Heart left ventricle (tissue), 16 donors: Measurements from ENCODE around the gene RPGRIP1L. TPM values are rescaled to one million over a fixed set of nuclear protein-coding genes. Genes with fewer than 3 reads are reported as not detected.

Experiments used
- ATAC-seq, 4 donors: fragments of 200-7000 bp; cut with Tn5 transposase; one replicate each; pipeline ENCODE4 v1.9.1; 2020 to 2022; ENCODE audit warnings: moderate library complexity in 4 of 4, mild to moderate bottlenecking in 3 of 4, moderate number of reproducible peaks in 1 of 4
- DNase-seq, 5 donors: peaks; one replicate each; pipeline ENCODE4 v3.0.0-alpha.2; 2020
- H3K27ac ChIP-seq, 12 donors: fragments of 200-600 bp; sonication (generic) in 4 of 12; one replicate each; pipeline versions ENCODE4 v1.5.0 to v1.8.0; 2016 to 2022; ENCODE audit warnings: mild to moderate bottlenecking in 2 of 12
- H3K27me3 ChIP-seq, 9 donors: fragments of 200-600 bp; sonication (generic) in 2 of 9; one replicate each; pipeline versions ENCODE4 v1.5.1 to v1.8.0; 2016 to 2022; ENCODE audit warnings: mild to moderate bottlenecking in 3 of 9
- H3K36me3 ChIP-seq, 9 donors: fragments of 200-600 bp; sonication (generic) in 2 of 9; one replicate each; pipeline versions ENCODE4 v1.5.0 to v1.8.0; 2018 to 2022; ENCODE audit warnings: mild to moderate bottlenecking in 2 of 9
- H3K4me1 ChIP-seq, 12 donors: fragments of 200-600 bp; sonication (generic) in 4 of 12; one replicate each; pipeline versions ENCODE4 v1.5.0 to v1.8.0; 2016 to 2022; ENCODE audit warnings: mild to moderate bottlenecking in 3 of 12
- H3K4me3 ChIP-seq, 12 donors: fragments of 200-600 bp; sonication (generic) in 4 of 12; one replicate each; pipeline versions ENCODE4 v1.5.0 to v1.8.0; 2017 to 2022; ENCODE audit warnings: mild to moderate bottlenecking in 9 of 12, moderate library complexity in 4 of 12
- H3K9me3 ChIP-seq, 12 donors: fragments of 200-600 bp; sonication (generic) in 4 of 12; one replicate each; pipeline versions ENCODE4 v1.5.0 to v1.8.0; 2016 to 2022; ENCODE audit warnings: mild to moderate bottlenecking in 1 of 12
- POLR2A ChIP-seq, 2 donors: fragments of 450-650 bp; IDR thresholded peaks; one replicate each; pipeline ENCODE4 v1.6.1; 2017; ENCODE audit warnings: antibody characterized with exemption in 2 of 2, mild to moderate bottlenecking in 2 of 2, moderate library complexity in 2 of 2
- WGBS, 4 donors: extraction: QIAGEN DNeasy Blood & Tissue Kit in 2 of 4; methylation state at CpG; one replicate each; pipeline versions ENCODE4 v1.1.5 to v1.1.7; 2013 to 2018; 5-methylcytosine and 5-hydroxymethylcytosine counted together
- intact Hi-C, 10 donors: fragments of 100-400 bp; cut with DNase I; formaldehyde crosslinking; loops; one replicate each; pipeline versions ENCODE4 v1.11.1 to v1.14.2; 2022
- polyA plus RNA-seq, 2 donors: library from polyadenylated mRNA; stranded (reverse); fragments of 200-250 nt; gene quantifications; one replicate each; pipeline ENCODE4 v1.2.3, GENCODE V29; 2013
- total RNA-seq, 9 donors: library from RNA; depleted of rRNA in 2 of 9; stranded (reverse); fragments of >200 nt in 2 of 9; fragmentation: NEBNext Ultra II Directional in 3 of 9; extraction: Animal tissue kit (Norgen Biotek cat#: 25700) in 3 of 9; gene quantifications; one replicate each; pipeline versions ENCODE4 v1.1.0 to v1.2.4, GENCODE V29; 2016 to 2023
- TF ChIP-seq, protein P1 (sequence below), 12 donors: fragments of 200-600 bp; sonication (generic) in 4 of 12; IDR thresholded peaks; one replicate each; pipeline versions ENCODE4 v1.5.0 to v1.8.0; 2018 to 2022; ENCODE audit warnings: antibody characterized with exemption in 12 of 12, mild to moderate bottlenecking in 5 of 12
- donor health status: ischemic (EF 13 %, LVEDD 7.1; RV severe dilation, severe dysfunction).
- donor health status: healthy with polysubstance abuse.
- donor health status: DM: no; HTN: yes; CAD: no.
- donor health status: DM: no; HTN: no; CAD: no.
- donor health status: ischemic (EF 25% LVEDD 6.9; RV normal size, moderate dysfunction).
- donor health status: ischemic (EF 25% LVEDD 5.7; RV mildly dilated, moderate dysfunction).
- donor health status: healthy.
- donor health status: DM: yes; HTN: yes; CAD: no.
- donor health status: ischemic (EF 35%, LVEDD 5.7; RV mildly dilated, moderate dysfunction).
- donor health status: nonischemic (EF 11% LVEDD 7.7; RV severe dilation, severe dysfunction).
- donor health status: DM: yes; HTN: yes; CAD: no.
- donor health status: PGD.
- donor health status: ischemic (EF 29% LVEDD 5.4; RV normal size, mild dysfunction).
- donor health status: nonischemic (EF 23%, LVEDD 6.1; RV moderate dilation, normal function).

RPGRIP1L gene
- total and polyA plus RNA-seq, 11 donors, result 0.69 to 4.6 (median 2.3) TPM

DNA sequence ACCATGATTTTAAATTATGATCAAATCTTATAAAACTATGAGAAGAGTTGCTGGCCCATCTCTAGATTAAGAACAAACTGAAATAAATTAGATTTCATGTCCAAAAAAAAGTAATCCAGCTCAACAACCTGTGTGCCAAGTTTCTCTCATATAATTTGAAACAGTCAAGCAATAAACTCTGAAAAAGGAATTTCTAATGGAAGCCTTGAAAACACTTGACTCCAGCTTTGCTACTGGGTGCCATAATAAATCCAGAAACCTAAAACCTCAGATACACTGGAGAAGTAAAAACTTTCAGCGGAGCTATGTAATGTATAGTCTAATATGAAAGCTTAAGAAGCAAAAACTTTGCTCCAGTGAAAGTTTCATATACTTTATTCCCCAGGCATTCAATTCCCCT is 25.5 kb downstream of the RPGRIP1L start:
- WGBS, 4 donors, result 94 to 100% (median 97%) methylated on average over 1 of the region's 1 CpG
- no peak for TF ChIP-seq POLR2A (IDR thresholded peaks at IDR 0.05)
- TF ChIP-seq, protein P1, sequence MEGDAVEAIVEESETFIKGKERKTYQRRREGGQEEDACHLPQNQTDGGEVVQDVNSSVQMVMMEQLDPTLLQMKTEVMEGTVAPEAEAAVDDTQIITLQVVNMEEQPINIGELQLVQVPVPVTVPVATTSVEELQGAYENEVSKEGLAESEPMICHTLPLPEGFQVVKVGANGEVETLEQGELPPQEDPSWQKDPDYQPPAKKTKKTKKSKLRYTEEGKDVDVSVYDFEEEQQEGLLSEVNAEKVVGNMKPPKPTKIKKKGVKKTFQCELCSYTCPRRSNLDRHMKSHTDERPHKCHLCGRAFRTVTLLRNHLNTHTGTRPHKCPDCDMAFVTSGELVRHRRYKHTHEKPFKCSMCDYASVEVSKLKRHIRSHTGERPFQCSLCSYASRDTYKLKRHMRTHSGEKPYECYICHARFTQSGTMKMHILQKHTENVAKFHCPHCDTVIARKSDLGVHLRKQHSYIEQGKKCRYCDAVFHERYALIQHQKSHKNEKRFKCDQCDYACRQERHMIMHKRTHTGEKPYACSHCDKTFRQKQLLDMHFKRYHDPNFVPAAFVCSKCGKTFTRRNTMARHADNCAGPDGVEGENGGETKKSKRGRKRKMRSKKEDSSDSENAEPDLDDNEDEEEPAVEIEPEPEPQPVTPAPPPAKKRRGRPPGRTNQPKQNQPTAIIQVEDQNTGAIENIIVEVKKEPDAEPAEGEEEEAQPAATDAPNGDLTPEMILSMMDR (IDR thresholded peaks at IDR 0.05), result no peak
- no peaks in the 10 kb centered on the region for H3K4me1 ChIP-seq
- intact Hi-C loops, result no loop called here
- H3K4me3 ChIP-seq, result no peak overlapping the region
- H3K27ac ChIP-seq, result no peak overlapping the region
- no peaks in the 10 kb centered on the region for H3K9me3 ChIP-seq
- DNase-seq (no peak), ATAC-seq (no peak)
- no peaks in the 10 kb centered on the region for H3K27me3 ChIP-seq
- peaks cover 0 to under 1% (median 0%) of the 10 kb centered on the region in 9 donors for H3K36me3 ChIP-seq

DNA sequence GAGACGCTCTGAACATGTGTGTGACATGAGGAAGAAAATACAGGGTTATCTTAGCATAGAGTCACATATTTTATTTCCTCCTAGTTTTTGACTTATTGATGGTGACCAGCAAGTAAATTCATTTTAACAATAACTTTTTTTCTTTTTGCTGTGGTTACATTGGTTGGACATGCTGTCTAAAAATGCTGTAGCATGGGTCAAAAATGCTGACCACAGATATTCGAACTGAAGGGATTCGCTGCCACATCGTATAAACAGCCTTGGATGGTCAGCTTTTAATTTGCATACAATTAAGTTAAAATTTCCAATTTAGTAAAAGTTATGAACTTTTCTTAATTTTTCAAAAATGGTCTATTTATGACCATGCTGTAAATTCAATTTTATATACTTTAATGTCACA is 30.5 kb downstream of the RPGRIP1L start:
- no peak overlapping the region for H3K27ac ChIP-seq
- WGBS, 4 donors, result 96 to 98% (median 97%) methylated on average over 4 of the region's 4 CpGs
- no peaks in the 10 kb centered on the region for H3K4me1 ChIP-seq
- H3K9me3 ChIP-seq, result no peaks in the 10 kb centered on the region
- H3K27me3 ChIP-seq, result no peaks in the 10 kb centered on the region
- intact Hi-C loops, result no loop called here
- TF ChIP-seq, protein P1 (IDR thresholded peaks at IDR 0.05), result no peak
- TF ChIP-seq POLR2A (IDR thresholded peaks at IDR 0.05), result no peak
- H3K4me3 ChIP-seq, result no peak overlapping the region
- ATAC-seq (no peak), DNase-seq (no peak)
- H3K36me3 ChIP-seq, result no peaks in the 10 kb centered on the region

DNA sequence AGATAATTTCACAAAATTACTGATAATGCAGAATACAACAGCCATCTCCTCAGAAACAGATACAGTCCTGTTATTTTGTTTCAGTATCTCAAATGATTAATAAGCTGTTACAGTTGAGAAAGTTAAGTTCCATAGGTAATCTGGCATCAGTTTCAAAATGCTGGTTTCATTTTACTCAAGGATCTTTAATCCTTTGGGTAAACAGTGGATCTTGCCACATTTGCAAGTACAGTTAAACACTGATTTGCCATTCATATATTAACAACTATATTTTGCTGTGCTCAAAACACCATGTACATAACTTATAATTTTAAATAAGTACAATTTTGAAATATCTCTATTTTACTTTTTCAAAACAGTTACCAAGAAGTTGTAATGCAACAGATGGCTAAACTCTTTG is 31.2 kb downstream of the RPGRIP1L start:
- TF ChIP-seq POLR2A (IDR thresholded peaks at IDR 0.05), result no peak
- TF ChIP-seq, protein P1 (IDR thresholded peaks at IDR 0.05), result no peak
- Histone ChIP-seq H3K4me3 (no peak overlapping the region), H3K27me3 (no peaks in the 10 kb centered on the region), H3K27ac (no peak overlapping the region), H3K4me1 (no peaks in the 10 kb centered on the region), H3K36me3 (no peaks in the 10 kb centered on the region), H3K9me3 (no peaks in the 10 kb centered on the region)
- intact Hi-C loops, result no loop called here
- DNase-seq (no peak), ATAC-seq (no peak)

DNA sequence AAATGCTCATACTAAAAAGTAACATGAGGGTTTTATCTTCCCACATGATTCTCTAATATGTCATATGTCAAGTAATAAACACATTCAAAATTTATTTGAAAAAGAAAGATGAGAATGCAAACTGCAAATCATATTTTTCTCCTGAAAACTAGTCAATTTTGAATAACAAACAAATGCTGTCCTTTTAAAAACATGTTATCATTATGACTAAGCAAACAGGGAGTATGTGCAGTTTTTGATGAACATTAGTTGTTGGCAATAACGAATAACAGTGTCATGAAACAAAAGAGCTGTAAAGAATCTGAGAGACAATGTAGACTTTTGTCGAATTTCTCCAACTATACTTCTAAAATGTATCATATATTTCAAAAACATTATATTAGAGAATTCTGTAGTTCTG is 34.8 kb downstream of the RPGRIP1L start:
- ATAC-seq (no peak), DNase-seq (no peak)
- intact Hi-C loops, result no loop called here
- Histone ChIP-seq H3K27me3 (no peaks in the 10 kb centered on the region), H3K4me1 (peaks cover 0 to 14% (median 0%) of the 10 kb centered on the region in 12 donors), H3K27ac (no peak overlapping the region), H3K9me3 (no peaks in the 10 kb centered on the region), H3K36me3 (no peaks in the 10 kb centered on the region), H3K4me3 (no peak overlapping the region)
- TF ChIP-seq, protein P1 (IDR thresholded peaks at IDR 0.05), result no peak
- TF ChIP-seq POLR2A (IDR thresholded peaks at IDR 0.05), result no peak
- WGBS, 4 donors, result 84 to 95% (median 88%) methylated on average over 2 of the region's 2 CpGs
